ENCODE data around the gene KRTAP4-8.
"Not testable (repeated sequence)": the region's sequence is repeated elsewhere in the genome, so short reads cannot be mapped to it uniquely, and the experiment has no call there.

KRTAP4-8 gene

GRCh38 chr17:41107941-41108450 lies 10.1 kb upstream of the KRTAP4-8 start:
- no peak for DNase-seq

GRCh38 chr17:41105347-41105746 lies 7.4 kb upstream of the KRTAP4-8 start, which contains the start of gene KRTAP4-9:
TSS of gene KRTAP4-9 (plus strand) at chr17:41105389. CDS start at chr17:41105389, 0 bp downstream.
- not testable (repeated sequence) for DNase-seq

- not testable (repeated sequence) for DNase-seq
Observed at GRCh38 chr17:41104386-41105038, 6.6 kb upstream of the KRTAP4-8 start.

GRCh38 chr17:41103896-41104295 lies 6.0 kb upstream of the KRTAP4-8 start:
- DNase-seq, result no peak

GRCh38 chr17:41101586-41102259 lies 3.8 kb upstream of the KRTAP4-8 start, which contains the start of gene KRTAP4-16:
TSS of gene KRTAP4-16 (minus strand) at chr17:41102209. CDS start at chr17:41102209, 0 bp downstream.
- DNase-seq, result no peak

GRCh38 chr17:41099682-41100480 lies 1.9 kb upstream of the KRTAP4-8 start:
- DNase-seq, result not testable (repeated sequence)

GRCh38 chr17:41098481-41098880 lies 539 bp upstream of the KRTAP4-8 start:
- DNase-seq, result no peak

GRCh38 chr17:41096055-41096454 lies 1.9 kb downstream of the KRTAP4-8 start:
- DNase-seq, result no peak

GRCh38 chr17:41088760-41089352 lies 9.1 kb downstream of the KRTAP4-8 start:
- DNase-seq, result not testable (repeated sequence)

- DNase-seq, result not testable (repeated sequence)
Observed at GRCh38 chr17:41084100-41084856, 13.7 kb downstream of the KRTAP4-8 start, which contains the start of gene KRTAP4-7. TSS of gene KRTAP4-7 (plus strand) at chr17:41084150. CDS start at chr17:41084207, 57 bp downstream.

GRCh38 chr17:41083427-41083826 lies 14.5 kb downstream of the KRTAP4-8 start:
- DNase-seq, result not testable (repeated sequence)

- DNase-seq, result no peak
Observed at GRCh38 chr17:41082626-41083025, 15.3 kb downstream of the KRTAP4-8 start.

- no peak for DNase-seq
Observed at GRCh38 chr17:41076788-41077187, 21.2 kb downstream of the KRTAP4-8 start.

GRCh38 chr17:41073676-41074075 lies 24.3 kb downstream of the KRTAP4-8 start:
- DNase-seq, result no peak

GRCh38 chr17:41071606-41072360 lies 26.2 kb downstream of the KRTAP4-8 start:
- no peak for DNase-seq

- no peak for DNase-seq
Observed at GRCh38 chr17:41069031-41069430, 28.9 kb downstream of the KRTAP4-8 start.

GRCh38 chr17:41067281-41067680 lies 30.7 kb downstream of the KRTAP4-8 start:
- DNase-seq, result no peak

- DNase-seq, result peak; percentile 17
Observed at GRCh38 chr17:41065829-41066624, 31.9 kb downstream of the KRTAP4-8 start, which contains the start of gene KRTAP2-4. TSS of gene KRTAP2-4 (minus strand) at chr17:41065879. CDS start at chr17:41065845, 34 bp downstream.

- DNase-seq, result not testable (repeated sequence)
Observed at GRCh38 chr17:41065016-41065689, 32.8 kb downstream of the KRTAP4-8 start.
